ENCODE measurements around the gene ACO2.
"Not testable (repeated sequence)": the region's sequence is repeated elsewhere in the genome, so short reads cannot be mapped to it uniquely, and the experiment has no call there.

The ACO2 gene

GRCh38 chr22:41459431-41459830 is 9.5 kb upstream of the ACO2 start:
- ChIA-PET POLR2A (interaction anchor here (0.8 to 7.0 kb wide), 5 partner anchors 9 to 110 kb away, joined by 3 to 38 read pairs (median 11); partner anchors contain the start of genes ACO2, PHF5A and TOB2), CTCF (no interaction called here)
- Histone ChIP-seq H3K4me3 (ENCODE audit: low read depth, low read length) (no peak overlapping the region), H3K36me3 (ENCODE audit: control insufficient read depth in 2 of 2, insufficient read depth in 1 of 2, low read length in 2 of 2) (peaks cover 72 to 74% of the 10 kb centered on the region in 2 experiments), H3K27ac (ENCODE audit: extremely low read depth, low read depth, low read length) (no peak overlapping the region), H3K4me1 (ENCODE audit: control insufficient read depth, insufficient read depth, low read length) (no peaks in the 10 kb centered on the region), H3K9me3 (ENCODE audit: control insufficient read depth, insufficient read depth, low read depth, low read length) (no peaks in the 10 kb centered on the region)
- TF ChIP-seq ZBTB10 (tag by site-specific recombination; IDR thresholded peaks at IDR 0.05) (no peak), ZNF266 (tag by site-specific recombination; IDR thresholded peaks at IDR 0.05; ENCODE audit: low read depth) (no peak), ZNF473 (tag by site-specific recombination; IDR thresholded peaks at IDR 0.05) (no peak), ZNF280D (tag by site-specific recombination; IDR thresholded peaks at IDR 0.05) (no peak), ZNF768 (tag by site-specific recombination; IDR thresholded peaks at IDR 0.05) (no peak), ZNF571 (tag by site-specific recombination; IDR thresholded peaks at IDR 0.05) (no peak), ZNF18 (tag by site-specific recombination; IDR thresholded peaks at IDR 0.05) (no peak), ZNF114 (tag by site-specific recombination; IDR thresholded peaks at IDR 0.05) (no peak), ZNF202 (tag by site-specific recombination; IDR thresholded peaks at IDR 0.05; ENCODE audit: borderline replicate concordance) (no peak), ZNF37A (tag by site-specific recombination; IDR thresholded peaks at IDR 0.05) (no peak), ZNF830 (tag by site-specific recombination; IDR thresholded peaks at IDR 0.05; ENCODE audit: low read depth) (no peak), IKZF3 (tag by site-specific recombination; IDR thresholded peaks at IDR 0.05) (no peak), ZNF792 (tag by site-specific recombination; IDR thresholded peaks at IDR 0.05) (no peak), TCF7L2 (IDR thresholded peaks at IDR 0.05; ENCODE audit: borderline replicate concordance, low read depth, low read length) (no peak), ZNF23 (tag by site-specific recombination; IDR thresholded peaks at IDR 0.05; ENCODE audit: borderline replicate concordance) (no peak), KLF10 (tag by site-specific recombination; IDR thresholded peaks at IDR 0.05) (no peak), GLI4 (tag by site-specific recombination; IDR thresholded peaks at IDR 0.05) (no peak), ZNF157 (tag by site-specific recombination; IDR thresholded peaks at IDR 0.05) (no peak), ZNF362 (tag by site-specific recombination; IDR thresholded peaks at IDR 0.05) (no peak), ZNF707 (tag by site-specific recombination; IDR thresholded peaks at IDR 0.05) (no peak)

- peaks cover 78 to 81% of the 10 kb centered on the region in 2 experiments for H3K36me3 ChIP-seq (ENCODE audit: control insufficient read depth in 2 of 2, insufficient read depth in 1 of 2, low read length in 2 of 2)
- H3K9me3 ChIP-seq (ENCODE audit: control insufficient read depth, insufficient read depth, low read depth, low read length); H3K27ac ChIP-seq (ENCODE audit: extremely low read depth, low read depth, low read length); H3K4me1 ChIP-seq (ENCODE audit: control insufficient read depth, insufficient read depth, low read length); CTCF ChIA-PET; H3K4me3 ChIP-seq (ENCODE audit: low read depth, low read length): not testable (repeated sequence)
- POLR2A ChIA-PET: interaction anchor here (0.7 to 7.0 kb wide), 6 partner anchors 8 to 279 kb away, joined by 3 to 38 read pairs (median 6); partner anchors contain the start of genes ACO2, PHF5A and TOB2
Observed at GRCh38 chr22:41460071-41460470, 8.8 kb upstream of the ACO2 start.
